PC-9 (cell line): ENCODE data around the gene MISP. TPM values are rescaled to one million over a fixed set of nuclear protein-coding genes. Genes with fewer than 3 reads are reported as not detected.

Source experiments
- BruUV-seq: library from RNA; stranded (reverse); fragments of 400-500 nt; replicated peaks from 2 replicates; lab custom pipeline; 2021; lab: Mats Ljungman, UMichigan
- CTCF ChIA-PET: fragments of 300-600 bp; sonication (Branson Sonifier 250); formaldehyde crosslinking; loops from one replicate; lab custom pipeline; 2022; ENCODE audit warnings: antibody characterized with exemption; lab: Charles Lee
- POLR2A ChIA-PET: fragments of 300-600 bp; sonication (Branson Sonifier 250); formaldehyde crosslinking; loops from one replicate; lab custom pipeline; 2022; ENCODE audit warnings: antibody characterized with exemption; ENCODE audit not compliant: unreplicated experiment; lab: Charles Lee
- DNase-seq, 2 experiments: peaks; one replicate each; pipeline versions ENCODE4 v3.0.0 to v3.0.0-alpha.2; 2015 to 2022; ENCODE audit warnings: mixed read lengths in 1 of 2
- H2AFZ ChIP-seq: fragments of 200-600 bp; sonication (generic); 2 replicates; pipeline ENCODE4 v1.8.1; 2017; ENCODE audit warnings: antibody characterized with exemption
- H3F3A ChIP-seq: fragments of 200-600 bp; sonication (generic); 2 replicates; pipeline ENCODE4 v1.8.1; 2017; ENCODE audit warnings: antibody characterized with exemption, mild to moderate bottlenecking, low read depth; ENCODE audit not compliant: insufficient read depth
- H3K27ac ChIP-seq: fragments of 200-600 bp; sonication (generic); 2 replicates; pipeline ENCODE4 v1.6.1; 2016; ENCODE audit warnings: mixed run types
- H3K27me3 ChIP-seq: fragments of 200-600 bp; sonication (generic); 2 replicates; pipeline ENCODE4 v1.6.1; 2016; ENCODE audit warnings: low read depth, mixed run types; ENCODE audit not compliant: insufficient read depth
- H3K36me3 ChIP-seq: fragments of 200-600 bp; sonication (generic); 2 replicates; pipeline ENCODE4 v1.6.1; 2016; ENCODE audit warnings: low read depth, mixed run types
- H3K4me1 ChIP-seq: fragments of 200-600 bp; sonication (generic); replicated peaks from 2 replicates; pipeline ENCODE4 v1.6.1; 2016; ENCODE audit warnings: mixed run types; ENCODE audit not compliant: insufficient read depth
- H3K4me2 ChIP-seq: fragments of 200-600 bp; sonication (generic); 2 replicates; pipeline ENCODE4 v1.6.1; 2017; ENCODE audit warnings: mixed run types
- H3K4me3 ChIP-seq: fragments of 200-600 bp; sonication (generic); 2 replicates; pipeline ENCODE4 v1.6.1; 2016; ENCODE audit warnings: mixed run types
- H3K79me2 ChIP-seq: fragments of 200-600 bp; sonication (generic); 2 replicates; pipeline ENCODE4 v1.6.1; 2017; ENCODE audit warnings: low read depth, mixed run types
- H3K9me2 ChIP-seq: fragments of 200-600 bp; sonication (generic); 2 replicates; pipeline ENCODE4 v1.8.1; 2017; ENCODE audit warnings: mild to moderate bottlenecking; ENCODE audit not compliant: insufficient read depth
- H3K9me3 ChIP-seq: fragments of 200-600 bp; sonication (generic); 2 replicates; pipeline ENCODE4 v1.8.1; 2016; ENCODE audit warnings: low read depth; ENCODE audit not compliant: insufficient read depth
- H4K20me1 ChIP-seq: fragments of 200-600 bp; sonication (generic); 2 replicates; pipeline ENCODE4 v1.8.1; 2017; ENCODE audit not compliant: insufficient read depth
- EZH2 ChIP-seq: fragments of 200-600 bp; sonication (generic); IDR thresholded peaks from 2 replicates; pipeline ENCODE4 v1.8.0; 2017; ENCODE audit warnings: antibody characterized with exemption, low read depth
- intact Hi-C: fragments of 100-400 bp; cut with micrococcal nuclease; formaldehyde crosslinking; loops from one replicate; pipeline ENCODE4 v1.10.0; 2022; ENCODE audit not compliant: unreplicated experiment
- total RNA-seq: library from RNA; stranded (reverse); gene quantifications from 2 replicates; pipeline ENCODE4 v1.2.3, GENCODE V29; 2021
- TF ChIP-seq, protein P1 (sequence below): fragments of 200-600 bp; sonication (generic); conservative IDR thresholded peaks from 2 replicates; pipeline ENCODE4 v1.6.1; 2017; ENCODE audit warnings: mixed run types, antibody characterized with exemption, mild to moderate bottlenecking, moderate library complexity

Gene MISP
- total RNA-seq, 1 experiment from 2014 or later, result 91.6 TPM

DNA sequence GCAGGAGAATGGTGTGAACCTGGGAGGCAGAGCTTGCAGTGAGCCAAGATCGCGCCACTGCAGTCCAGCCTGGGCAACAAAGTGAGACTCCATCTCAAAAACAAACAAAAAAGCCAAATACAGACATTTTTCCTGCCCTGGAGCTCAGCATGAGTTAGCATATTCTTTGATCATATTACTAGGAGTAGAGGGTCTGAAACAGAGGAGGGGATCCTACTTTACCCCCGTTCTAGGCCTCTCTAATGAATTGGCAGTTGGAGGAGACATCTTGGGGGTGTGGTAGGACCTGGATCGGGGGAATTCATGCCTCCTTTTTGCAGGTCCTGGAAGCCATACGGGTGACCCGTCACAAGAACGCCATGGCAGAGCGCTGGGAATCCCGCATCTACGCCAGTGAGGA, 12.3 kb downstream of the MISP start:
- H3F3A ChIP-seq, result peaks cover 27% of the 10 kb centered on the region; the same call in 1 of the 2 replicates
- H4K20me1 ChIP-seq, result peaks cover 24% of the 10 kb centered on the region
- ChIA-PET CTCF (interaction anchor here (0.6 kb wide), 1 partner anchor 69 kb away, joined by 4 read pairs; no protein-coding TSS in a partner anchor), POLR2A (interaction anchor here (0.6 kb wide), 1 partner anchor 86 kb away, joined by 4 read pairs; no protein-coding TSS in a partner anchor)
- H3K4me1 ChIP-seq, result no peaks in the 10 kb centered on the region
- H3K4me3 ChIP-seq, result no peak overlapping the region
- H2AFZ ChIP-seq, result no peak overlapping the region
- 0 out of 2 replicates have a peak, but pooled peaks cover 9% of the 10 kb centered on the region for H3K79me2 ChIP-seq
- TF ChIP-seq, protein P1, sequence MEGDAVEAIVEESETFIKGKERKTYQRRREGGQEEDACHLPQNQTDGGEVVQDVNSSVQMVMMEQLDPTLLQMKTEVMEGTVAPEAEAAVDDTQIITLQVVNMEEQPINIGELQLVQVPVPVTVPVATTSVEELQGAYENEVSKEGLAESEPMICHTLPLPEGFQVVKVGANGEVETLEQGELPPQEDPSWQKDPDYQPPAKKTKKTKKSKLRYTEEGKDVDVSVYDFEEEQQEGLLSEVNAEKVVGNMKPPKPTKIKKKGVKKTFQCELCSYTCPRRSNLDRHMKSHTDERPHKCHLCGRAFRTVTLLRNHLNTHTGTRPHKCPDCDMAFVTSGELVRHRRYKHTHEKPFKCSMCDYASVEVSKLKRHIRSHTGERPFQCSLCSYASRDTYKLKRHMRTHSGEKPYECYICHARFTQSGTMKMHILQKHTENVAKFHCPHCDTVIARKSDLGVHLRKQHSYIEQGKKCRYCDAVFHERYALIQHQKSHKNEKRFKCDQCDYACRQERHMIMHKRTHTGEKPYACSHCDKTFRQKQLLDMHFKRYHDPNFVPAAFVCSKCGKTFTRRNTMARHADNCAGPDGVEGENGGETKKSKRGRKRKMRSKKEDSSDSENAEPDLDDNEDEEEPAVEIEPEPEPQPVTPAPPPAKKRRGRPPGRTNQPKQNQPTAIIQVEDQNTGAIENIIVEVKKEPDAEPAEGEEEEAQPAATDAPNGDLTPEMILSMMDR, result no peak
- no peak for TF ChIP-seq EZH2
- H3K4me2 ChIP-seq, result no peak overlapping the region
- intact Hi-C loops, result no loop called here
- no peak overlapping the region for H3K27ac ChIP-seq
- no TSS peak for BruUV-seq
- no peaks in the 10 kb centered on the region for H3K9me3 ChIP-seq
- DNase-seq, result no peak
- no peaks in the 10 kb centered on the region for H3K27me3 ChIP-seq
- H3K9me2 ChIP-seq, result no peaks in the 10 kb centered on the region
- H3K36me3 ChIP-seq, result peaks cover 8% of the 10 kb centered on the region; the same call in 1 of the 2 replicates

DNA sequence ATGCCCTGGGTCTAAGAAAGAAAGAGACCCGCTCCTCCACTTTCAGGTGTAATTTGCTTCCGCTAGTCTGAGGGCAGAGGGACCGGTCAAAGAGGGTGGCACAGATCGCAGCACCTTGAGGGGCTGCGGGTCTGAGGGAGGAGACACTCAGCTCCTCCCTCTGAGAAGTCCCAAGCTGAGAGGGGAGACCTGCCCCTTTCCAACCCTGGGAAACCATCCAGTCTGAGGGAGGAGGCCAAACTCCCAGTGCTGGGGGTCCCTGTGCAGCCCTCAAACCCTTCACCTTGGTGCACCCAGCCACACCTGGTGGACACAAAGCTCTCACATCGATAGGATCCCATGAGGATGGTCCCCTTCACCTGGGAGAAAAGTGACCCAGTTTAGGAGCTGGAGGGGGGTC, 13.0 kb downstream of the MISP start:
- peaks cover 17% of the 10 kb centered on the region for H4K20me1 ChIP-seq
- H3K79me2 ChIP-seq, result 0 out of 2 replicates have a peak, but pooled peaks cover 3% of the 10 kb centered on the region
- H3K4me2 ChIP-seq, result no peak overlapping the region
- TF ChIP-seq EZH2, result no peak
- TF ChIP-seq, protein P1, result no peak
- H3K9me2 ChIP-seq, result no peaks in the 10 kb centered on the region
- ChIA-PET CTCF (no interaction called here), POLR2A (no interaction called here)
- H3F3A ChIP-seq, result peaks cover 32% of the 10 kb centered on the region; the same call in 1 of the 2 replicates
- H3K4me3 ChIP-seq, result no peak overlapping the region
- intact Hi-C loops, result no loop called here
- no peak overlapping the region for H3K27ac ChIP-seq
- H3K36me3 ChIP-seq, result peaks cover 8% of the 10 kb centered on the region; the same call in 1 of the 2 replicates
- no peaks in the 10 kb centered on the region for H3K9me3 ChIP-seq
- no peak overlapping the region for H2AFZ ChIP-seq
- no peaks in the 10 kb centered on the region for H3K4me1 ChIP-seq
- no peak for DNase-seq
- no peaks in the 10 kb centered on the region for H3K27me3 ChIP-seq
- TSS peak; percentile 15 for BruUV-seq

DNA sequence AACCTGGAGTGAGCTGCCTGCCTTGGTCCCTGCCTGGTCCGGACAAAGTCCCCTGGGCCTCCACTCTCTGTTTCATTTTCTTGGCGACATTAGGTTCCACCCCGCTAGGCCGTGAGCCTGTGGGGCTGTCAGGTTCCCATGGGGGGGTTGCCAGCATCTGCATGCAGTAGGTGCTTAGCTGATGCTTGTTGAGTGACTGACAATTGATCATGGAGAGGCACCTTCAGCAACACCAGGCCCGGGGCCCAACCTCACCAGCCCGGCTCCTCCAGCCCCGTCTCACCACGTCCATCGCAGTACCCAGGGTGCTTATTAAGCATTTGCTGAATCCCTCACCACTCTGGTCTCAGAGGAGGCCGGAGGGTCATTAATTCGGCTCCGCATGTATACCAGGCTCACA, 13.4 kb downstream of the MISP start:
- ChIA-PET CTCF (no interaction called here), POLR2A (no interaction called here)
- BruUV-seq, result no TSS peak

More for the DNA sequence above, 13.4 kb downstream of the MISP start:
- no peaks in the 10 kb centered on the region for H3K4me1 ChIP-seq
- no peak overlapping the region for H3K4me3 ChIP-seq
- H3K9me3 ChIP-seq, result no peaks in the 10 kb centered on the region
- H4K20me1 ChIP-seq, result peaks cover 14% of the 10 kb centered on the region
- H3K27me3 ChIP-seq, result no peaks in the 10 kb centered on the region
- H3K9me2 ChIP-seq, result no peaks in the 10 kb centered on the region
- H3K79me2 ChIP-seq, result no peaks in the 10 kb centered on the region
- no peak for TF ChIP-seq EZH2
- TF ChIP-seq, protein P1, result no peak
- intact Hi-C loops, result no loop called here
- H3K27ac ChIP-seq, result no peak overlapping the region
- H3K36me3 ChIP-seq, result 0 out of 2 replicates have a peak, but pooled peaks cover 8% of the 10 kb centered on the region
- peaks cover 32% of the 10 kb centered on the region; the same call in 1 of the 2 replicates for H3F3A ChIP-seq
- no peak overlapping the region for H2AFZ ChIP-seq
- H3K4me2 ChIP-seq, result no peak overlapping the region
- DNase-seq, result no peak
